GM18951 (cell line): ENCODE data around the gene MCMBP.
A peak's percentile ranks its signal among the peaks of the same experiment; 100 is the strongest.
"Not testable (repeated sequence)": the region's sequence is repeated elsewhere in the genome, so short reads cannot be mapped to it uniquely, and the experiment has no call there.

Source experiments
- POLR2A ChIP-seq: IDR thresholded peaks from 4 replicates; pipeline ENCODE4 v1.6.1; 2011; ENCODE audit warnings: mild to moderate bottlenecking; ENCODE audit not compliant: insufficient read length, insufficient read depth; ENCODE audit errors: extremely low read depth
- in situ Hi-C: fragments of 300-500 bp; cut with MboI; formaldehyde crosslinking; loops from one replicate; pipeline ENCODE4 v1.12.0; 2022; ENCODE audit warnings: low sequenced_read_pairs, mixed read lengths, inconsistent platforms; ENCODE audit not compliant: unreplicated experiment

MCMBP gene, protein sequence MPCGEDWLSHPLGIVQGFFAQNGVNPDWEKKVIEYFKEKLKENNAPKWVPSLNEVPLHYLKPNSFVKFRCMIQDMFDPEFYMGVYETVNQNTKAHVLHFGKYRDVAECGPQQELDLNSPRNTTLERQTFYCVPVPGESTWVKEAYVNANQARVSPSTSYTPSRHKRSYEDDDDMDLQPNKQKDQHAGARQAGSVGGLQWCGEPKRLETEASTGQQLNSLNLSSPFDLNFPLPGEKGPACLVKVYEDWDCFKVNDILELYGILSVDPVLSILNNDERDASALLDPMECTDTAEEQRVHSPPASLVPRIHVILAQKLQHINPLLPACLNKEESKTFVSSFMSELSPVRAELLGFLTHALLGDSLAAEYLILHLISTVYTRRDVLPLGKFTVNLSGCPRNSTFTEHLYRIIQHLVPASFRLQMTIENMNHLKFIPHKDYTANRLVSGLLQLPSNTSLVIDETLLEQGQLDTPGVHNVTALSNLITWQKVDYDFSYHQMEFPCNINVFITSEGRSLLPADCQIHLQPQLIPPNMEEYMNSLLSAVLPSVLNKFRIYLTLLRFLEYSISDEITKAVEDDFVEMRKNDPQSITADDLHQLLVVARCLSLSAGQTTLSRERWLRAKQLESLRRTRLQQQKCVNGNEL

DNA sequence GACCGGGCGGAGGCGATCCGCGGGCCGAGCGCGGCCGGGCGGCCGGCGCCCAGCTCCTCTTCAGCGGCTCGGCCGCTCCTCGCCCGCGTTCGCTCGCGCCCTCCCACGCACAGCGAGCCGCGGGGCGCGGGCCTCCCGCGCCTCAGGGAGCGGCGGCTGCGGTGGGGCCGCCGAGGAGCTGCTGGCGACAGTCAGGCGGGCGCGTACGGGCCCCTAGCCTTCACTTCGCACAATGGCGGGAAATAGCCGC, at the start of gene MCMBP:
Gene MCMBP (minus strand): TSS at position 234 of the 250 bp plus-strand sequence. CDS start 259 bp downstream, outside the sequence.
- in situ Hi-C loops = no loop called here
- peak; percentile 78 for TF ChIP-seq POLR2A

- in situ Hi-C loops = no loop called here
- no peak for TF ChIP-seq POLR2A
Measured at GRCh38 chr10:119919826-119920225, 47.2 kb upstream of the MCMBP start.

GRCh38 chr10:119919271-119919670, 46.6 kb upstream of the MCMBP start:
- TF ChIP-seq POLR2A = no peak

DNA sequence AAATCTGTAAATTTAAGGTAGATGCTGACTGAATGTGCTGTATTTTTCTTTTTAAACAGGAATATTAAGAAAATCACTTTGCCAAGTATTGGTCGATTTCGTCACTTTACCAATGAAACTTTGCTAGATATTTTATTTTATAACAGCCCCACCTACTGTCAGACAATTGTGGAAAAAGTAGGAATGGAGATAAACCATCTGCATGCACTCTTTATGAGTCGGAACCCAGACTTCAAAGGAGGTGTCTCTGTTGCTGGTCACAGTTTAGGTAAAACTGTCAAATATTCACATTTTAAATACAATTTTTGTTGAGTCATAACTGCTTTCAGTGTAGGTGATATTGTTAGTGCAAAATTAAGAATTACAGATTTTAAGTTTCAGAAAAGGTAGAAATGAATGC, 45.1 kb upstream of the MCMBP start:
- TF ChIP-seq POLR2A = no peak
- in situ Hi-C loops = no loop called here

More at GRCh38 chr10:119919271-119919670, 46.6 kb upstream of the MCMBP start:
- in situ Hi-C loops = no loop called here

DNA sequence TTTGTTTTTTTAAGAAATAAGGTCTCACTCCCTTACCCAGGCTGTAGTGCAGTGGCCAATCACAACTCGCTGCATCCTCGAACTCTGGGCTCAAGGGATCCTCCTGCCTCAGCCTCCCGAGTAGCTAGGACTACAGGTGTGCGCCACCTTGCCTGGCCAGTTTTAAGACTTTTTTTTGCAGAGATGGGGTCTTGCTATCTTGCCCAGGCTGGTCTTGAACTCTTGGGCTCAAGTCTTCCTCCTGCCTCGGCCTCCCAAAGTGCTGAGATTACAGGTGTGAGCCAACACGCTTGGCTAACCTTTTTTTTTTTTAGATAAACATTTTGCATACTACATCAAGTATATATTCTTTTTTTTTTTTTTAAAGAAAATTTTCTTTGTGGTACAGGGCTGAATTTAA, 38.0 kb upstream of the MCMBP start:
- TF ChIP-seq POLR2A = no peak
- in situ Hi-C loops = no loop called here

DNA sequence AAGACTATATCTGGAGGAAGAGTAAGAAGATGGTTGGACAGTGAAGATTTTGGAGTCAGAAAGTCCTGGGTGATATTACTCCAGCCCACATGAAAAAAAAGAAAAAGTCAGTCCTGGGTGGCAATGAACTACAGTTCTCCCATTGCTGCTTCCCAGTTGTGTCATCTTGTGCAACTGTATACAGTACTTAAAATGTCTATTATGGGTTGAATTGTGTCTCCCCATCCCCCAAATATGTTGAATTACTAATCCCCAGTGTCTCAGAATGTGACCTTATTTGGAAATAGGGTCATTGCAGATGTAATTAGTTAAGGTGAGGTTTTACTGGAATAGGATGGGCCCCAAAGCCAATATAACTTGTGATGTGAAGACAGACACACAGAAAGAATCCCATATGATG, 35.5 kb upstream of the MCMBP start:
- in situ Hi-C loops = no loop called here
- TF ChIP-seq POLR2A = no peak

- in situ Hi-C loops = not testable (repeated sequence)
Measured at GRCh38 chr10:119907695-119908094, 35.1 kb upstream of the MCMBP start.

DNA sequence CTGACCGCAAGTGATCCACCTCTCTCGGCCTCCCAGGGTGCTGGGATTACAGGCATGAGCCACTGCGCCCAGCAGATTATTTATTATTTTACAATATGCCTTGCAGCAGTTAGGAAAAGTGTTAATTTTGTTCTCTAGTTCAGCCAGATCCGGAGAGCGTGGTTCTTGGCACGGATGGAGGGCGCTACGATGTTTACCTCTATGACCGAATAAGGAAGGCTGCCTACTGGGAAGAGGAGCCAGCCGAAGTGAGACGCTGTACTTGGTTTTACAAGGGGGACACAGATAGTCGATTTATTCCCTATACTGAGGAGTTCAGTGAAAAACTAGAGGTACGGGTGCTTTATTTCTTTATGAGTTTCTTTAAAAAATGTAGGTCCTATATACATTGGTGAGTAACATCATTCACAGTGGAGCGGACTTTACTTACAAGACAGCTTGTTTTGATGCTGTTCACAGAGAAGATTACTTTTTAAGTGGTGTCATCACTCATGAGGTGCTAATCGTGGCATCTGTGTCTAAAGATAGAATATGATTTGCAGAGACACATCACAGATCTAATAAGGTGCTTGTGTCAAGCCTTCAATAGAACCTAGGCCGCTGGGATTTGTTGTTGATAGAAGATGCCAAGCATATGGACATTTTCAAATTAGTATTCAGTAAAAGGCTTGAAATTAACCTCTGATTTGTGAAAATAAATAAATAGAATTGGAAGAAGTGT, 31.5 kb upstream of the MCMBP start:
- no peak for TF ChIP-seq POLR2A
- in situ Hi-C loops = no loop called here

DNA sequence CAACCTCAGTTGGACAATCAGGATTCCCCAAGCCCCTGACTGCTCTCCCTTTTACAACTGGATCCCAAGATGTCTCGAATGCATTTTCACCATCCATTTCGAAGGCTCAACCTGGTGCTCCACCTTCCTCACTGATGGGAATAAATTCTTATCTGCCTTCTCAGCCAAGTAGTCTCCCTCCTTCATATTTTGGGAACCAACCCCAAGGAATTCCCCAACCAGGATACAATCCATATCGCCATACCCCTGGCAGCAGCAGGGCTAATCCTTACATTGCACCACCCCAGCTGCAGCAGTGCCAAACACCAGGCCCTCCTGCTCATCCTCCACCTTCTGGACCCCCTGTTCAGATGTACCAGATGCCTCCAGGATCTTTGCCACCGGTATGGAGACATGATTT, 25.9 kb upstream of the MCMBP start:
- TF ChIP-seq POLR2A = no peak
- in situ Hi-C loops = no loop called here

DNA sequence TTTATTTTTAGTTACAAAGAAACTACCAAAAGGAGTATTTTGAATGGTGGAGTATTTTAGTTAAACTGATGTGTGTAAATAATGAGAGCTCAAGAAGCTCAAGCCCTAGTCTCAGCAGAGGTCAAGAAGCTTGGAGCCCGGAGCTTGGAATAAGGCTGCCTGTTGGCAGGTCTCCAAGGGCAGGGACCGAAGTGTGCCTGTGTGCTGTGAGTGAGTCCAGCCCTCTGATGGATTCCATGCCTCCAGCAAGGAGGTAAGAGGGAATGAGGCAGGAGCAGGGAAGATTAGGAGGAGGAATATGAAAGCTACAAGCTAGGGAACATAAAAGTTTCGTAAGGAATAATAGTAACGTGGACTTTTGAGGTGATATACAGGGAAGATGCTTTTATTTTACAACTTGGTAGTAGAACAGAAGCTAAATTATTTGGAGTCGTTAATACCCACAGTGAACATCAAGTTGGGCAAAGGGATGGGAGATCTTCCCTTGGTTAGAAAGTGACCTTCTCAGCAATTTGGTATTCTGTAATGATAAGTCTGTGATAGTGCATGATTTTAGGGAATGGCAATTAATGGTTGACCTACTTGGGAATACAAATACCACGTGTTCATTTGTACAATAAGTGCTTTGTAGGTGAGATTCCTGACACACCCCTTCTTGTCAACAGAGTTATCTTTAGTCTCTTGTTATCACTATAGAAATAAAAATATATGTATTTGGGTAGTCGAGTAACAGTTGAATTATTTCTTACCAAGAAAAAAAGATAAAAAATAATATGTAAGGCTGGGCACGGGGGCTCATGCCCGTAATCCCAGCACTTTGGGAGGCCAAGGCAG, 24.5 kb upstream of the MCMBP start:
- TF ChIP-seq POLR2A = no peak
- in situ Hi-C loops = no loop called here

- in situ Hi-C loops = no loop called here
- no peak for TF ChIP-seq POLR2A
Measured at GRCh38 chr10:119896061-119896655, 23.5 kb upstream of the MCMBP start.

GRCh38 chr10:119893845-119894427, 21.3 kb upstream of the MCMBP start:
- in situ Hi-C loops = no loop called here
- TF ChIP-seq POLR2A = no peak
